NCI-H2171 (cell line): ENCODE data around the gene OR4X1.
"Not testable (repeated sequence)": the region's sequence is repeated elsewhere in the genome, so short reads cannot be mapped to it uniquely, and the experiment has no call there.

Experiments
- DNase-seq: peaks from one replicate; lab custom pipeline; 2025; lab: John Stamatoyannopoulos, UW

OR4X1 gene

GRCh38 chr11:48263423-48263911 is at the start of gene OR4X1:
TSS of gene OR4X1 (plus strand) at chr11:48263861. CDS start at chr11:48263861, 0 bp downstream.
- DNase-seq, result no peak

- DNase-seq, result no peak
Measured at GRCh38 chr11:48216510-48216909, 47.2 kb upstream of the OR4X1 start, which contains the start of gene OR4B1. TSS of gene OR4B1 (plus strand) at chr11:48216810. CDS start at chr11:48216810, 0 bp downstream.

GRCh38 chr11:48228761-48229160 is 34.9 kb upstream of the OR4X1 start:
- no peak for DNase-seq

GRCh38 chr11:48230057-48230456 is 33.6 kb upstream of the OR4X1 start:
- not testable (repeated sequence) for DNase-seq

- no peak for DNase-seq
Measured at GRCh38 chr11:48237727-48238126, 25.9 kb upstream of the OR4X1 start.

- DNase-seq, result no peak
Measured at GRCh38 chr11:48242501-48242900, 21.2 kb upstream of the OR4X1 start.

GRCh38 chr11:48244804-48245203 is 18.9 kb upstream of the OR4X1 start, which contains the start of gene OR4X2:
TSS of gene OR4X2 (plus strand) at chr11:48245104. CDS start at chr11:48245104, 0 bp downstream.
- no peak for DNase-seq

- no peak for DNase-seq
Measured at GRCh38 chr11:48248902-48249301, 14.8 kb upstream of the OR4X1 start.

GRCh38 chr11:48261600-48261999 is 2.1 kb upstream of the OR4X1 start:
- DNase-seq, result no peak

GRCh38 chr11:48270621-48271020 is 7.0 kb downstream of the OR4X1 start:
- DNase-seq, result no peak

GRCh38 chr11:48272606-48273005 is 8.9 kb downstream of the OR4X1 start:
- DNase-seq, result no peak

- no peak for DNase-seq
Measured at GRCh38 chr11:48305923-48306322, 42.3 kb downstream of the OR4X1 start, which contains the start of gene OR4S1. TSS of gene OR4S1 (plus strand) at chr11:48306223. CDS start at chr11:48306223, 0 bp downstream.

GRCh38 chr11:48307760-48308386 is 44.2 kb downstream of the OR4X1 start:
- peak; percentile 26 for DNase-seq

- not testable (repeated sequence) for DNase-seq
Measured at GRCh38 chr11:48313590-48313989, 49.9 kb downstream of the OR4X1 start.
